HEK293 (cell line): ENCODE data around the gene ERBB4.
A peak's percentile ranks its signal among the peaks of the same experiment; 100 is the strongest.

Experiments
- CTCF ChIA-PET: fragments of 350-600 bp; formaldehyde crosslinking; extraction: SDS; loops from one replicate; lab custom pipeline; 2021; ENCODE audit warnings: antibody characterized with exemption; lab: Yijun Ruan, JAX
- POLR2A ChIA-PET: fragments of 300-600 bp; formaldehyde crosslinking; extraction: SDS; loops from one replicate; lab custom pipeline; 2020; ENCODE audit warnings: antibody characterized with exemption, inconsistent platforms; lab: Yijun Ruan, JAX
- H3K27ac ChIP-seq: fragments of 200-500 bp; sonication (Bioruptor generic); 2 replicates; pipeline ENCODE4 v1.5.1; 2014; ENCODE audit warnings: low read depth, low read length, control low read depth, inconsistent platforms; ENCODE audit errors: extremely low read depth
- H3K36me3 ChIP-seq, 2 experiments: fragments of 200-500 bp in 1 of 2; sonication (Bioruptor generic) in 1 of 2; 1 replicate in 1 of 2; 2 replicates in 1 of 2; pipeline ENCODE4 v1.5.1; 2014 to 2017; ENCODE audit warnings: inconsistent platforms in 2 of 2, low read length in 2 of 2; ENCODE audit not compliant: control insufficient read depth in 2 of 2, insufficient read depth in 1 of 2
- H3K4me1 ChIP-seq: fragments of 200-500 bp; sonication (Bioruptor generic); 2 replicates; pipeline ENCODE4 v1.5.1; 2014; ENCODE audit warnings: mild to moderate bottlenecking, low read length, inconsistent platforms; ENCODE audit not compliant: control insufficient read depth, insufficient read depth
- H3K4me3 ChIP-seq: 2 replicates; pipeline ENCODE4 v1.5.1; 2011; ENCODE audit warnings: low read depth, mild to moderate bottlenecking, control low read depth, low read length, moderate library complexity
- H3K9me3 ChIP-seq: fragments of 200-500 bp; sonication (Bioruptor generic); 2 replicates; pipeline ENCODE4 v1.5.1; 2014; ENCODE audit warnings: low read depth, low read length, inconsistent platforms; ENCODE audit not compliant: control insufficient read depth, insufficient read depth
- GFI1B ChIP-seq: fragments of 450-650 bp; formaldehyde crosslinking; IDR thresholded peaks from 2 replicates; pipeline ENCODE4 v1.5.1; 2016; ENCODE audit warnings: missing biosample characterization, missing genetic modification characterization
- GLIS2 ChIP-seq: fragments of 450-650 bp; formaldehyde crosslinking; IDR thresholded peaks from 2 replicates; pipeline ENCODE4 v1.5.1; 2016; ENCODE audit warnings: missing biosample characterization, missing genetic modification characterization
- HOXD13 ChIP-seq: sonication (generic); formaldehyde crosslinking; IDR thresholded peaks from 2 replicates; pipeline ENCODE4 v1.8.0; 2022; ENCODE audit warnings: missing genetic modification reagents, borderline replicate concordance
- KLF1 ChIP-seq: fragments of 450-650 bp; formaldehyde crosslinking; IDR thresholded peaks from 2 replicates; pipeline ENCODE4 v1.5.1; 2016; ENCODE audit warnings: missing biosample characterization, missing genetic modification characterization
- KLF10 ChIP-seq: fragments of 450-650 bp; IDR thresholded peaks from 2 replicates; pipeline ENCODE4 v1.5.1; 2018; ENCODE audit warnings: missing biosample characterization, mild to moderate bottlenecking, missing genetic modification characterization
- PRDM10 ChIP-seq: fragments of 450-650 bp; formaldehyde crosslinking; IDR thresholded peaks from 2 replicates; pipeline ENCODE4 v1.5.1; 2016; ENCODE audit warnings: missing biosample characterization, missing genetic modification characterization
- SETDB1 ChIP-seq: IDR thresholded peaks from one replicate; pipeline ENCODE4 v1.6.1; 2017; ENCODE audit warnings: mild to moderate bottlenecking, low read length, moderate library complexity, mixed read lengths; ENCODE audit not compliant: insufficient read length
- SP7 ChIP-seq: fragments of 450-650 bp; formaldehyde crosslinking; IDR thresholded peaks from 2 replicates; pipeline ENCODE4 v1.5.1; 2016; ENCODE audit warnings: missing biosample characterization, missing genetic modification characterization
- TCF7L2 ChIP-seq: IDR thresholded peaks from 2 replicates; pipeline ENCODE4 v1.6.1; 2011; ENCODE audit warnings: low read depth, mild to moderate bottlenecking, inconsistent platforms, low read length, moderate library complexity, borderline replicate concordance
- TRIM28 ChIP-seq: IDR thresholded peaks from 2 replicates; pipeline ENCODE4 v1.6.1; 2011; ENCODE audit warnings: low read length, control low read depth, borderline replicate concordance
- ZBTB20 ChIP-seq: fragments of 450-650 bp; formaldehyde crosslinking; IDR thresholded peaks from 2 replicates; pipeline ENCODE4 v1.5.1; 2016; ENCODE audit warnings: missing biosample characterization, missing genetic modification characterization
- ZBTB7A ChIP-seq: fragments of 450-650 bp; formaldehyde crosslinking; IDR thresholded peaks from 2 replicates; pipeline ENCODE4 v1.5.1; 2016; ENCODE audit warnings: low read depth, missing biosample characterization, missing genetic modification characterization
- ZFHX2 ChIP-seq: fragments of 450-650 bp; formaldehyde crosslinking; conservative IDR thresholded peaks from 2 replicates; pipeline ENCODE4 v1.5.1; 2016; ENCODE audit warnings: missing biosample characterization, missing genetic modification characterization
- ZNF121 ChIP-seq: fragments of 450-650 bp; formaldehyde crosslinking; IDR thresholded peaks from 2 replicates; pipeline ENCODE4 v1.5.1; 2016; ENCODE audit warnings: missing biosample characterization, missing genetic modification characterization
- ZNF157 ChIP-seq: fragments of 450-650 bp; formaldehyde crosslinking; IDR thresholded peaks from 2 replicates; pipeline ENCODE4 v1.5.1; 2016; ENCODE audit warnings: missing biosample characterization, missing genetic modification characterization
- ZNF184 ChIP-seq: fragments of 450-650 bp; IDR thresholded peaks from 2 replicates; pipeline ENCODE4 v1.5.1; 2018; ENCODE audit warnings: missing biosample characterization, mild to moderate bottlenecking, missing genetic modification characterization
- ZNF335 ChIP-seq: fragments of 450-650 bp; formaldehyde crosslinking; conservative IDR thresholded peaks from 2 replicates; pipeline ENCODE4 v1.5.1; 2016; ENCODE audit warnings: missing biosample characterization, missing genetic modification characterization
- ZNF366 ChIP-seq: fragments of 450-650 bp; formaldehyde crosslinking; conservative IDR thresholded peaks from 2 replicates; pipeline ENCODE4 v1.5.1; 2016; ENCODE audit warnings: missing biosample characterization, missing genetic modification characterization
- ZNF449 ChIP-seq: fragments of 450-650 bp; formaldehyde crosslinking; IDR thresholded peaks from 2 replicates; pipeline ENCODE4 v1.5.1; 2017; ENCODE audit warnings: missing biosample characterization, mild to moderate bottlenecking, missing genetic modification characterization, moderate library complexity
- ZNF501 ChIP-seq: fragments of 450-650 bp; formaldehyde crosslinking; IDR thresholded peaks from 2 replicates; pipeline ENCODE4 v1.5.1; 2016; ENCODE audit warnings: missing biosample characterization, missing genetic modification characterization
- ZNF521 ChIP-seq: fragments of 450-650 bp; formaldehyde crosslinking; IDR thresholded peaks from 2 replicates; pipeline ENCODE4 v1.5.1; 2017; ENCODE audit warnings: missing biosample characterization, mild to moderate bottlenecking, missing genetic modification characterization
- ZNF544 ChIP-seq: fragments of 450-650 bp; formaldehyde crosslinking; IDR thresholded peaks from 2 replicates; pipeline ENCODE4 v1.5.0; 2017; ENCODE audit warnings: missing biosample characterization, missing genetic modification characterization
- ZNF549 ChIP-seq: fragments of 450-650 bp; IDR thresholded peaks from 2 replicates; pipeline ENCODE4 v1.5.1; 2018; ENCODE audit warnings: missing biosample characterization, missing genetic modification characterization, mild to moderate bottlenecking, inconsistent platforms, moderate library complexity
- ZNF670 ChIP-seq: fragments of 450-650 bp; formaldehyde crosslinking; IDR thresholded peaks from 2 replicates; pipeline ENCODE4 v1.5.1; 2016; ENCODE audit warnings: missing biosample characterization, missing genetic modification characterization, low read depth
- ZNF701 ChIP-seq: fragments of 450-650 bp; formaldehyde crosslinking; IDR thresholded peaks from 2 replicates; pipeline ENCODE4 v1.5.1; 2016; ENCODE audit warnings: missing biosample characterization, missing genetic modification characterization
- ZNF747 ChIP-seq: fragments of 450-650 bp; formaldehyde crosslinking; IDR thresholded peaks from 2 replicates; pipeline ENCODE4 v1.5.1; 2016; ENCODE audit warnings: missing biosample characterization, missing genetic modification characterization
- ZXDB ChIP-seq: fragments of 450-650 bp; formaldehyde crosslinking; IDR thresholded peaks from 2 replicates; pipeline ENCODE4 v1.5.1; 2016; ENCODE audit warnings: missing biosample characterization, missing genetic modification characterization
- TF ChIP-seq, protein P1 (sequence below): fragments of 450-650 bp; formaldehyde crosslinking; IDR thresholded peaks from 2 replicates; pipeline ENCODE4 v1.5.1; 2016; ENCODE audit warnings: missing biosample characterization, missing genetic modification characterization
- TF ChIP-seq, protein P2 (sequence below): fragments of 450-650 bp; formaldehyde crosslinking; IDR thresholded peaks from 2 replicates; pipeline ENCODE4 v1.5.1; 2017; ENCODE audit warnings: missing biosample characterization, missing genetic modification characterization

The ERBB4 gene

GRCh38 chr2:212177724-212178123 lies 360.9 kb downstream of the ERBB4 start (continued):
- TF ChIP-seq ZNF366 (tag by site-specific recombination) = peak; percentile 70
- no peak for TF ChIP-seq ZNF184
- TF ChIP-seq ZFHX2 (tag by site-specific recombination) = no peak
- TF ChIP-seq, protein P1, sequence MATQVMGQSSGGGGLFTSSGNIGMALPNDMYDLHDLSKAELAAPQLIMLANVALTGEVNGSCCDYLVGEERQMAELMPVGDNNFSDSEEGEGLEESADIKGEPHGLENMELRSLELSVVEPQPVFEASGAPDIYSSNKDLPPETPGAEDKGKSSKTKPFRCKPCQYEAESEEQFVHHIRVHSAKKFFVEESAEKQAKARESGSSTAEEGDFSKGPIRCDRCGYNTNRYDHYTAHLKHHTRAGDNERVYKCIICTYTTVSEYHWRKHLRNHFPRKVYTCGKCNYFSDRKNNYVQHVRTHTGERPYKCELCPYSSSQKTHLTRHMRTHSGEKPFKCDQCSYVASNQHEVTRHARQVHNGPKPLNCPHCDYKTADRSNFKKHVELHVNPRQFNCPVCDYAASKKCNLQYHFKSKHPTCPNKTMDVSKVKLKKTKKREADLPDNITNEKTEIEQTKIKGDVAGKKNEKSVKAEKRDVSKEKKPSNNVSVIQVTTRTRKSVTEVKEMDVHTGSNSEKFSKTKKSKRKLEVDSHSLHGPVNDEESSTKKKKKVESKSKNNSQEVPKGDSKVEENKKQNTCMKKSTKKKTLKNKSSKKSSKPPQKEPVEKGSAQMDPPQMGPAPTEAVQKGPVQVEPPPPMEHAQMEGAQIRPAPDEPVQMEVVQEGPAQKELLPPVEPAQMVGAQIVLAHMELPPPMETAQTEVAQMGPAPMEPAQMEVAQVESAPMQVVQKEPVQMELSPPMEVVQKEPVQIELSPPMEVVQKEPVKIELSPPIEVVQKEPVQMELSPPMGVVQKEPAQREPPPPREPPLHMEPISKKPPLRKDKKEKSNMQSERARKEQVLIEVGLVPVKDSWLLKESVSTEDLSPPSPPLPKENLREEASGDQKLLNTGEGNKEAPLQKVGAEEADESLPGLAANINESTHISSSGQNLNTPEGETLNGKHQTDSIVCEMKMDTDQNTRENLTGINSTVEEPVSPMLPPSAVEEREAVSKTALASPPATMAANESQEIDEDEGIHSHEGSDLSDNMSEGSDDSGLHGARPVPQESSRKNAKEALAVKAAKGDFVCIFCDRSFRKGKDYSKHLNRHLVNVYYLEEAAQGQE (tag by site-specific recombination) = no peak
- TF ChIP-seq GLIS2 (tag by site-specific recombination) = no peak
- no peak for TF ChIP-seq ZNF701
- no peak for TF ChIP-seq ZNF501 (tag by site-specific recombination)
- no peak for TF ChIP-seq GFI1B (tag by site-specific recombination)
- no peak for TF ChIP-seq ZNF747 (tag by site-specific recombination)
- no peak for TF ChIP-seq ZNF121 (tag by site-specific recombination)
- TF ChIP-seq ZNF157 (tag by site-specific recombination) = no peak
- TF ChIP-seq ZNF670 (tag by site-specific recombination) = no peak
- TF ChIP-seq ZBTB7A = no peak
- TF ChIP-seq SETDB1 = no peak
- no peak; the same call in 1 of the 2 replicates for TF ChIP-seq ZBTB20 (tag by site-specific recombination)
- no peak for TF ChIP-seq ZNF449
- TF ChIP-seq TCF7L2 = no peak
- no peak for TF ChIP-seq ZNF521 (tag by site-specific recombination)
- TF ChIP-seq ZNF335 (tag by site-specific recombination) = no peak
- TF ChIP-seq KLF10 (tag by site-specific recombination) = no peak
- TF ChIP-seq, protein P2, sequence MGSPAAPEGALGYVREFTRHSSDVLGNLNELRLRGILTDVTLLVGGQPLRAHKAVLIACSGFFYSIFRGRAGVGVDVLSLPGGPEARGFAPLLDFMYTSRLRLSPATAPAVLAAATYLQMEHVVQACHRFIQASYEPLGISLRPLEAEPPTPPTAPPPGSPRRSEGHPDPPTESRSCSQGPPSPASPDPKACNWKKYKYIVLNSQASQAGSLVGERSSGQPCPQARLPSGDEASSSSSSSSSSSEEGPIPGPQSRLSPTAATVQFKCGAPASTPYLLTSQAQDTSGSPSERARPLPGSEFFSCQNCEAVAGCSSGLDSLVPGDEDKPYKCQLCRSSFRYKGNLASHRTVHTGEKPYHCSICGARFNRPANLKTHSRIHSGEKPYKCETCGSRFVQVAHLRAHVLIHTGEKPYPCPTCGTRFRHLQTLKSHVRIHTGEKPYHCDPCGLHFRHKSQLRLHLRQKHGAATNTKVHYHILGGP (tag by site-specific recombination) = peak; percentile 82
- TF ChIP-seq ZNF549 (tag by site-specific recombination) = no peak
- no peak for TF ChIP-seq HOXD13 (CRISPR knock-in tag)
- peak; percentile 56 for TF ChIP-seq SP7 (tag by site-specific recombination)
- TF ChIP-seq ZNF544 (tag by site-specific recombination) = no peak

- no peak overlapping the region for H3K27ac ChIP-seq
- no peaks in the 10 kb centered on the region for H3K9me3 ChIP-seq
- H3K4me3 ChIP-seq = no peak overlapping the region
- POLR2A ChIA-PET = no interaction called here
- CTCF ChIA-PET = no interaction called here
- TF ChIP-seq PRDM10 (tag by site-specific recombination) = peak; percentile 41; the same call in 1 of the 2 replicates
- no peak for TF ChIP-seq ZXDB (tag by site-specific recombination)
- TF ChIP-seq KLF1 (tag by site-specific recombination) = peak; percentile 84
- TF ChIP-seq TRIM28 = 0 out of 2 replicates have a peak, but pooled peaks have one; percentile 47
- peaks cover 6% of the 10 kb centered on the region for H3K4me1 ChIP-seq
- no peaks in the 10 kb centered on the region for H3K36me3 ChIP-seq
These were observed 362.5 kb downstream of the ERBB4 start for GRCh38 chr2:212176151-212176550.
